Measurements from ENCODE around the gene VTN. TPM values are rescaled to one million over a fixed set of nuclear protein-coding genes. Genes with fewer than 3 reads are reported as not detected.

The VTN gene
- total RNA-seq, 1 donor from 2014 or later: 40.4 TPM

DNA sequence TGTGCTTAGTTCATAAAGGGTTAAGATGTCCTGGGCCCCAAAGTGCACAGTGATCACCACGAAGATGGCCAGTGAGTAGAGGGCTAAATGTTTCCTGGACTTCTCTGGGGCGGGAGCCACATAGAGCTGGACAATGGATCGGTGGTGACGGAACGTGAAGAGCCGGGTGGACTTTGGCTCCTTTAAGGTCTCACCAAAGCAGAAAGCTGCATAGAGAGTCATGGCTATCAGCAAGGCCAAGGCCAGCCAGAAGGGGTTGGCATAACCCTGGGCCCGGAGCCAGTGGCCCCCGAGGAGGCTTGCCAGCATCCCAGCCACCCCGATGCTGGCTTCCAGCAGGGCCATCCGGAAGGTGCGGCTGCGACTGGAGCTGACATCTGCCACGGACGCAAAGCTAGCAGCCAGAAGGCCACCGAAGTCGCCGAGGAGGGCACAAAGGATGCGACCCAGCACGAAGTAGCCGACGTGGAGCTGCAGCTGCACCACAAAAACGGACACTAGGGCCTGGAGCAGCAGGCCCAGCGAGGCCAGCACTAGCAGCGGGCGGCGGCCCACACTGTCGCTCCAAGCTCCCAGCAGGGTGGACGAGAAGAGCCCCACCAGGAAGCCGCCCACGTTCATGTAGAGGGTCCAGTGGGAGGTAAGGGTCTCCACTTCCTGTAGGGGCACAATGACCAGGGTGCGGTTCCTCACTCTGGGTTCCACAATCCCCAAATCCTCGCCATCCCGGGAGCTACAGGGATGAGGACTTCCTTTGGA lies 34.9 kb upstream of the VTN start:
- Histone ChIP-seq H3K9me3 (replicated peaks) (no peaks in the 10 kb centered on the region), H3K4me1 (peaks cover 23% of the 10 kb centered on the region), H3K36me3 (peaks cover 12% of the 10 kb centered on the region), H3K27me3 (ENCODE audit: low read depth) (peaks cover 25% of the 10 kb centered on the region), H3K27ac (replicated peaks) (peak overlapping the region; percentile 66), H3K4me3 (peak overlapping the region; percentile 91)
- no peak for DNase-seq
- intact Hi-C loops (cut with micrococcal nuclease): no loop called here
- TF ChIP-seq, protein P1, sequence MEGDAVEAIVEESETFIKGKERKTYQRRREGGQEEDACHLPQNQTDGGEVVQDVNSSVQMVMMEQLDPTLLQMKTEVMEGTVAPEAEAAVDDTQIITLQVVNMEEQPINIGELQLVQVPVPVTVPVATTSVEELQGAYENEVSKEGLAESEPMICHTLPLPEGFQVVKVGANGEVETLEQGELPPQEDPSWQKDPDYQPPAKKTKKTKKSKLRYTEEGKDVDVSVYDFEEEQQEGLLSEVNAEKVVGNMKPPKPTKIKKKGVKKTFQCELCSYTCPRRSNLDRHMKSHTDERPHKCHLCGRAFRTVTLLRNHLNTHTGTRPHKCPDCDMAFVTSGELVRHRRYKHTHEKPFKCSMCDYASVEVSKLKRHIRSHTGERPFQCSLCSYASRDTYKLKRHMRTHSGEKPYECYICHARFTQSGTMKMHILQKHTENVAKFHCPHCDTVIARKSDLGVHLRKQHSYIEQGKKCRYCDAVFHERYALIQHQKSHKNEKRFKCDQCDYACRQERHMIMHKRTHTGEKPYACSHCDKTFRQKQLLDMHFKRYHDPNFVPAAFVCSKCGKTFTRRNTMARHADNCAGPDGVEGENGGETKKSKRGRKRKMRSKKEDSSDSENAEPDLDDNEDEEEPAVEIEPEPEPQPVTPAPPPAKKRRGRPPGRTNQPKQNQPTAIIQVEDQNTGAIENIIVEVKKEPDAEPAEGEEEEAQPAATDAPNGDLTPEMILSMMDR (IDR thresholded peaks at IDR 0.05; ENCODE audit: borderline replicate concordance): no peak

DNA sequence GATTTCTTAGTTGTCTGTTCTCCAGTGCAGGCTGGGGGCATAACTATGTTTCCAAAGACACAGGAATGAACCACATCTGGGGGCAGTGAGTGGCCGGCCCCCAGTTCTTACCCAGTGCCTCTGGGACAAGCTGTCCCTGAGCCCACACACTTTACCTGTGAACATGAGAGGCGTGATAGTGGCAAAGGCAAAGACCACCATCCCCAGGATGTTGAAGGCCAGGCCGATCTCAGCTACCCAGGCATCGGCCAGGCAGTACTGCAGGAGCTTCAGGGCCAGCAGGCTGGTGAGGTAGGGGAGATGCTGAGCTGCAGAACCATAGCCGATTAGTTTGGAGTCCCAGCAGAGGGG lies 34.3 kb upstream of the VTN start:
- H3K4me1 ChIP-seq: peaks cover 23% of the 10 kb centered on the region
- peaks cover 12% of the 10 kb centered on the region for H3K36me3 ChIP-seq

GRCh38 chr17:28404007-28404406 lies 33.9 kb upstream of the VTN start:
- intact Hi-C loops (cut with micrococcal nuclease): no loop called here
- Histone ChIP-seq H3K27me3 (ENCODE audit: low read depth) (peaks cover 25% of the 10 kb centered on the region), H3K9me3 (replicated peaks) (no peaks in the 10 kb centered on the region), H3K4me3 (no peak overlapping the region), H3K27ac (replicated peaks) (no peak overlapping the region), H3K4me1 (peaks cover 25% of the 10 kb centered on the region), H3K36me3 (peaks cover 13% of the 10 kb centered on the region)
- TF ChIP-seq, protein P1 (IDR thresholded peaks at IDR 0.05; ENCODE audit: borderline replicate concordance): no peak
- DNase-seq: no peak

More for the DNA sequence above, 34.3 kb upstream of the VTN start:
- DNase-seq: no peak
- intact Hi-C loops (cut with micrococcal nuclease): no loop called here
- Histone ChIP-seq H3K27me3 (ENCODE audit: low read depth) (peaks cover 25% of the 10 kb centered on the region), H3K27ac (replicated peaks) (no peak overlapping the region), H3K9me3 (replicated peaks) (no peaks in the 10 kb centered on the region), H3K4me3 (peak overlapping the region; percentile 91)
- TF ChIP-seq, protein P1 (IDR thresholded peaks at IDR 0.05; ENCODE audit: borderline replicate concordance): no peak

GRCh38 chr17:28402844-28403243 lies 32.7 kb upstream of the VTN start:
- peaks cover 37% of the 10 kb centered on the region for H3K4me1 ChIP-seq
- H3K4me3 ChIP-seq: no peak overlapping the region
- H3K9me3 ChIP-seq (replicated peaks): no peaks in the 10 kb centered on the region
- no peak for DNase-seq
- H3K36me3 ChIP-seq: peaks cover 17% of the 10 kb centered on the region
- TF ChIP-seq, protein P1 (IDR thresholded peaks at IDR 0.05; ENCODE audit: borderline replicate concordance): no peak
- H3K27me3 ChIP-seq (ENCODE audit: low read depth): peaks cover 19% of the 10 kb centered on the region
- intact Hi-C loops (cut with micrococcal nuclease): no loop called here
- H3K27ac ChIP-seq (replicated peaks): no peak overlapping the region

GRCh38 chr17:28402224-28402630 lies 32.1 kb upstream of the VTN start:
- no peak overlapping the region for H3K27ac ChIP-seq (replicated peaks)
- no peaks in the 10 kb centered on the region for H3K9me3 ChIP-seq (replicated peaks)
- peaks cover 38% of the 10 kb centered on the region for H3K4me1 ChIP-seq
- intact Hi-C loops (cut with micrococcal nuclease): no loop called here
- H3K27me3 ChIP-seq (ENCODE audit: low read depth): peaks cover 19% of the 10 kb centered on the region
- no peak overlapping the region for H3K4me3 ChIP-seq
- no peak for DNase-seq
- TF ChIP-seq, protein P1 (IDR thresholded peaks at IDR 0.05; ENCODE audit: borderline replicate concordance): no peak
- H3K36me3 ChIP-seq: peaks cover 17% of the 10 kb centered on the region

All from left ventricle myocardium inferior (tissue), 1 donor.